Muscle of arm (tissue), 12 donors: Measurements from ENCODE around the gene FCRLB. TPM values are rescaled to one million over a fixed set of nuclear protein-coding genes. Genes with fewer than 3 reads are reported as not detected.

Experiments used
- polyA plus RNA-seq, 12 donors: library from polyadenylated mRNA; unstranded; fragments of 120-200 nt; gene quantifications; one replicate each; pipeline ENCODE4 v1.2.1, GENCODE V29; 2013; ENCODE audit not compliant: insufficient read length in 12 of 12

Gene FCRLB
- polyA plus RNA-seq, 12 donors: 0.24 to 0.77 (median 0.40) TPM; not detected in 2

Other genes with a start within 250 kb of the FCRLB start
- 10 to 100 TPM in 1 of 12 donors, 1 to 10 TPM in 9, not detected in 2; 3.8 to 12.2 (median 5.2) TPM for gene FCGR2A, start 216.1 kb upstream of the FCRLB start, polyA plus RNA-seq
- 1 to 10 TPM in 1 of 12 donors, under 1 TPM in 8, not detected in 3; 0.10 to 1.1 (median 0.38) TPM for gene HSPA6, start 197.0 kb upstream of the FCRLB start, polyA plus RNA-seq
- 1 to 10 TPM in 10 of 12 donors, not detected in 2; 1.1 to 2.8 (median 2.2) TPM for gene FCGR3A, start 171.7 kb upstream of the FCRLB start, polyA plus RNA-seq
- gene FCGR3B, start 90.4 kb upstream of the FCRLB start, polyA plus RNA-seq: 1 to 10 TPM in 1 of 12 donors, under 1 TPM in 8, not detected in 3; 0.12 to 3.1 (median 0.64) TPM
- under 1 TPM in 10 of 12 donors, not detected in 2; 0.04 to 0.51 (median 0.20) TPM for gene FCGR2B, start 58.4 kb upstream of the FCRLB start, polyA plus RNA-seq
- gene FCRLA, start 14.3 kb upstream of the FCRLB start, polyA plus RNA-seq: 1 to 10 TPM in 1 of 12 donors, under 1 TPM in 8, not detected in 3; 0.13 to 4.5 (median 0.32) TPM
- gene DUSP12, start 28.2 kb downstream of the FCRLB start, polyA plus RNA-seq: 10 to 100 TPM in 11 of 12 donors, not detected in 1; 20.2 to 29.7 (median 25.1) TPM
- 10 to 100 TPM in 11 of 12 donors, not detected in 1; 15.4 to 23.1 (median 19.7) TPM for gene ATF6, start 44.8 kb downstream of the FCRLB start, polyA plus RNA-seq